GM13977 (cell line): ENCODE results near the gene PTPRB.
"Not testable (repeated sequence)": the region's sequence is repeated elsewhere in the genome, so short reads cannot be mapped to it uniquely, and the experiment has no call there.

ENCODE experiments used
- DNase-seq: peaks from one replicate; pipeline ENCODE4 v3.0.0; 2012; ENCODE audit warnings: low spot score
- CTCF ChIP-seq: IDR thresholded peaks from 2 replicates; pipeline ENCODE4 v1.5.1; 2012; ENCODE audit warnings: mild to moderate bottlenecking, control low read depth; ENCODE audit not compliant: insufficient read depth; ENCODE audit errors: extremely low read depth, missing control alignments
- in situ Hi-C: fragments of 300-500 bp; cut with MboI; formaldehyde crosslinking; loops from one replicate; pipeline ENCODE4 v1.12.0; 2022; ENCODE audit warnings: low sequenced_read_pairs, low pct_unique_long_range_greater_than_20kb, mixed read lengths, inconsistent platforms; ENCODE audit not compliant: unreplicated experiment

Gene PTPRB

DNA sequence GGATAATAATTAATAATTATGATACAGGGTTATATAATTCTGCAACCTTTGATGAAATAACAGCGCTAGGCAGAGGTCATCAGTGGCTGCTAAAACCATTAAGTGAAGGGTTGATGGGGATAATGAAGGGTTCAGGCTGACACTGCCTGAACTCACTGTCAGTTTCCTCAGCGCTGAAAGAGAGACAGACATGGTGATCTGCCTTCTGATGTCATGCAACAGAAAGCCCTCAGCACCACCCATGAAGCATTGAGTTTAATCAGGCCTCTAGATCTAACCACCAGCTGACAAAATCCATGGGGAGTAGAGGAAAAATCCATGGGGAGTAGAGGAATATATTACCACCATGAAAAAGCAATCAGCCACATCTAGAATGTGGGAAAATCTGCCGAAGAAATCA is 107.6 kb downstream of the PTPRB start:
- no peak for DNase-seq

DNA sequence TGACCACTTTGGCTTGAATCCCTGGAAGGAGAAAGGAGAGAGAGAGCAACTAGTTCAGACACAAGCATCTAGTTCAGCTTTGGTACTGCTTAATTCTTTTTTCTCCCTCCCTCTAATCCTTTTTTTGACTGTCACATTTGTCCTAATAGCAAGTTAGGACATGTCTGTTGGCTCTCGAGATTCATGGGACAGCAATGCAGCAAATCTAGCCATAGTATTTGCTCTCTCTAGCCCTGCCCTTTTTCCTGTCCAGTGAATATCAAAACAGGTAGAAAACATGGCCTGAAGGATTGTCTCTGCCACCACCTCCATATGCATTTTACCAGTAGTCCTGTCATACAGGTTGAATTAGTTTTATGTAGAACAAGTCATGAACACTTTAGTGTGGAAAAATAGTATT is 116.4 kb downstream of the PTPRB start:
- DNase-seq = no peak
- in situ Hi-C loops = no loop called here
- TF ChIP-seq CTCF = no peak

More for the DNA sequence above, 107.6 kb downstream of the PTPRB start:
- TF ChIP-seq CTCF = no peak
- in situ Hi-C loops = no loop called here

DNA sequence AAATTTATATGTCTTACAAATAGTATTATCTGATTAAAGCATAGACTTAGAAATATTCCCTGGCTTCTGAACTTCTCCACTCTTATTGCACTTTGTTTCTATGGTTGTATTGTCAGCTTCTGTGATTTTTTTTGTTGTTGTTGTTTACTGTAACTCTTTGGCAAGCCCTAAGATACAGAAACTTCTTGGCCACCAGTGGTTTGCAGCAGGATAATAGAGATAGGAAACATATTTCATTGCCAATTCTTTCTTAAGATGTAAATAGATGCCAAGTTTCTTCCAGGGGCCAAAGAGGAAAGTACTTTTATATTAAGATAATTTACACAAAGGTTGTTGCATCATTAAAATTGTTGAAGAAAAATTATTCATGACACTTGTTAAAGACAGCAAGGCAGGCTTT is 123.8 kb downstream of the PTPRB start:
- DNase-seq = no peak
- no peak for TF ChIP-seq CTCF
- in situ Hi-C loops = no loop called here

- in situ Hi-C loops = no loop called here
- DNase-seq = no peak
- TF ChIP-seq CTCF = no peak
Observed at GRCh38 chr12:70508178-70508577, 129.1 kb downstream of the PTPRB start.

GRCh38 chr12:70507442-70507841 is 129.8 kb downstream of the PTPRB start:
- in situ Hi-C loops = no loop called here
- no peak for TF ChIP-seq CTCF
- no peak for DNase-seq

GRCh38 chr12:70497508-70497907 is 139.7 kb downstream of the PTPRB start:
- in situ Hi-C loops = no loop called here
- no peak for DNase-seq
- TF ChIP-seq CTCF = no peak

DNA sequence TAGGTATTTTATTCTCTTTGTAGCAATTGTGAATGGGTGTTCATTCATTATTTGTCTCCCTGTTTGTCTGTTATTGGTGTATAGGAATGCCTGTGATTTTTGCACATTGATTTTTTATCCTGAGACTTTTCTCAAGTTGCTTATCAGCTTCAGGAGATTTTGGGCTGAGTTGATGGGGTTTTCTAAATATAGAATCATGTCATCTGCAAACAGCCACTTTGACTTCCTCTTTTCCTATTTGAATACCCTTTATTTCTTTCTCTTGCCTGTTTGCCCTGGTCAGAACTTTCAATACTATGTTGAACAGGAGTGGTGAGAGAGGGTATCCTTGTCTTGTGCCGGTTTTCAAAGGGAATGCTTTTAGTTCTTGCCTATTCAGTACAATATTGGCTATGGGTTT is 144.3 kb downstream of the PTPRB start:
- DNase-seq, in situ Hi-C loops: not testable (repeated sequence)

DNA sequence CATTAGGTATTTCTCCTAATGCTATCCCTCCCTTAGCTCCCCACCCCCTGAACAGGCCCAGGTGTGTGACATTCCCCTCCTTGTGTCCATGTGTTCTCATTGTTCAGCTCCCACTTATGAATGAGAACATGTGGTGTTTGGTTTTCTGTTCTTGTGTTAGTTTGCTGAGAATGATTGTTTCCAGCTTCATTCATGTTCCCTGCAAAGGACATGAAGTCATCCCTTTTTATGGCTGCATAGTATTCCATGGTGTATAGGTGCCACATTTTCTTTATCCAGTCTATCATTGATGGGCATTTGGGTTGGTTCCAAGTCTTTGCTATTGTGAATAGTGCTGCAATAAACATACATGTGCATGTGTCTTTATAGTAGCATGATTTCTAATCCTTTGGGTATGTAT is 146.3 kb downstream of the PTPRB start:
- in situ Hi-C loops = not testable (repeated sequence)

More for the DNA sequence above, 146.3 kb downstream of the PTPRB start:
- DNase-seq = not testable (repeated sequence)
